Hindlimb muscle (tissue), 1 donor: ENCODE results near the gene KCNN3. TPM values are rescaled to one million over a fixed set of nuclear protein-coding genes. Genes with fewer than 3 reads are reported as not detected.
"Not testable (repeated sequence)": the region's sequence is repeated elsewhere in the genome, so short reads cannot be mapped to it uniquely, and the experiment has no call there.

Experiments
- DNase-seq: peaks from one replicate; pipeline ENCODE4 v3.0.0-alpha.2; 2013
- polyA plus RNA-seq: library from polyadenylated mRNA; unstranded; fragments of 120-200 nt; gene quantifications from one replicate; pipeline ENCODE4 v1.2.1, GENCODE V29; 2013; ENCODE audit not compliant: insufficient read length

Gene KCNN3
- polyA plus RNA-seq, 1 donor, result 11.8 TPM

DNA sequence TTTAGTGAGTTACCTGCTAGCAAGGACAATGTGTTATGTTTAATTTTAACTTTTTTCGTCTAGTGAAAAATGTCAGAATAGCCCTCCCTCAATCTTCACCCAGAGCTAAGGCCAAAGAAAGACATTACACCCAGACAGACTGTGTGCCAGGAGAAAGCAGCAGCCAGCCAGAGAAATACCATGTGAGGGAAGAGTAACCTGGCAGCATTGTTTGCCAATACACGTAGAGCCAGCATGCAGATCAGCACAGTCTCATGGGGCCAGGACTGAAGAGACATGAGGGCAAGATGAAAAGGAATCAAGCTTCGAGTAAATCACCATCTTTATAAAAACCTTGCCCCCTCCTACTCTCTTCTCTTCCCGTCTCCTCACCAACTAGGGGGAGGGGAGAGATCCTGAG, 173.6 kb downstream of the KCNN3 start:
- no peak for DNase-seq

DNA sequence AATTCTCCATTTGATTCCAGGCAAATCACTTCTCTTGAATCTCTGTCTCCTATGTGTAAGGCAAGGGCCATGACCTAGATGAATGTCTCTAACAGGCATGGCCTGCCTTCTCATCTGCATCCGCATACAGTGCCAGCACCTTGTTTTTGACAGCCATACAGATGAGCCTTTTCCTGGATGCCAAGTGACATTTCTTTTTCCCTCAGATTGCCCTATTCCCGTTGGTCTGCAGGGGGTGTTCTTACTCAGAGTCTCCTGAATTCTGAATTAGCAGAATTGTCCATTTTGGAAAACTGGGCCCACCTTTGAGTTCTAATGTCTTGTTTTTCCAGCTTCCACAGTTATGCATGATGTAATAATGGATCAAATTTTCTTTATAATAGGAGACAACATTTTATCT, 174.1 kb downstream of the KCNN3 start:
- no peak for DNase-seq

DNA sequence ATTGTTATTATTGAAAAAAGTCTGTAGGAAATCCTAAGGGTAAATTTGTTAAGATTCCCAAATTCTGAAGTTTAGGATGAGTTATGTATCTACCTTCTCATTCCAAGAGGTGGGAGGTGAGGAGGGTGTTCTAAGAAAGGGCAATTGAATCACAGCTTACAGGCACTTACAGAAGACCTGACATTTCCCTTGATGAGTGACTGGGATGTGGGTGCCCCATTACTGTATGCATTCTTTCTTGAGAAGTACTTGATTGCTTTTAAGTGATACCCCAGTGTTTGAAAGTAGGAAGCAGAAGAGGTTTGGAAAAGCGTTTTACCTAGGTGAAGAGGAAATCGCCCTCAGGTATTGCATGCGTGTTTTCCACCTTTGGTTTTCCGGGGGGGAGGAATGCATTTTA, 175.1 kb downstream of the KCNN3 start:
- no peak for DNase-seq

DNA sequence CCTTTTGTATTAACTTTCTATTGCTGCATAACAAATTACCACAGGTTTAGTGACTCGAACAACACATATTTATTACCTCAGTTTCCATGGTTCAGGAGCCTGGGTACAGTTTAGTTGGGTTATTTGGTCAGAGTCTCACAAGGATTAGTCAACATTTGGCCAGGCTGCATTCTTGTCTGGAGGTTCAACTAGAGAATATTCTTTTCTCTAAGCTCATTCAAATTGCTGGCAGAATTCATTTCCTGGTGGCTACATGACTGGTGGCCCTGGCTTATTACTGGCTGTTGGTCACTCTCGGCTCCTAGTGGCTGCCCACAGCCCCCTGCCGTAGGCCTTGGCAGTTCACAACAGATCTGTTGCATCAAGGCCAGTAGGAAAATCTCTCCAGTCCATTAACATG, 181.0 kb downstream of the KCNN3 start:
- no peak for DNase-seq

DNA sequence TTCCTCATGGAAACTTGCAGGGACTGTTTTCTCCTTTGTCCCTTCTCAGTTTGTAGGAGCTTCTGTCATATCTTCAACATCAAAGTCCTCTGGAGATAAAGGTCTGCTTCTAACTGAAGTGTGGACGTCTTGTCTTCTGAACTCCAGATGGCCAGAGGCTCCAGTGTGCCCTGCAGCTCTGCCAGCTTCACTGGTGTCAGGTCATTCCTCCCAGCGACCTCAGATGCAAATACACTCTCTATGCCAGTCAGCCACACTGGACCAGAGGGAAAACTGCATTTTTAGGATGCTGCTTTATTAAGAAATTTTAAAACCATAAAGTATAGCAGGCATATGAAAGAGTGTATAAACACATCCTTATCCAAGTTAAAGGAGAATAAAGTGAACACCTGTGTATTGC, 183.6 kb downstream of the KCNN3 start:
- DNase-seq, result no peak

DNA sequence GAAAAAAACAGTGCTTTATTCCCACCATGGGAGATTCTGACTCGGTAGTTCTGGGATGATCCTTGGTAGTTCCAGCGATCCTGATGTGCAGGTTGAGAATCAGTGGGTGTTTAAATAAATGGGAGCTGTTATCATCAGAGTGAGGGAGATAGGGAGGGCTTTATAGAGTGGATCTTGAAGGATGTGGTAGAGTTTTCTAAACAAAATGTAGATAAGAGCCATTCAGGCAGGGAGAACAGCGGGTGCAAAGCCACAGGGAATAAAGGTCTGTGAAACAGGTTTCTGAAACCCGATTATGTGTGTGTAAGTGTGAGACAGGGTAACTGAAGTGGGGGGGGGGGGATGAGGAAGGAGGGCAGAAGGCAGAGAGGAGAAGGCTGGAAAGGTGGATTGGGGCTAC, 186.3 kb downstream of the KCNN3 start:
- no peak for DNase-seq

DNA sequence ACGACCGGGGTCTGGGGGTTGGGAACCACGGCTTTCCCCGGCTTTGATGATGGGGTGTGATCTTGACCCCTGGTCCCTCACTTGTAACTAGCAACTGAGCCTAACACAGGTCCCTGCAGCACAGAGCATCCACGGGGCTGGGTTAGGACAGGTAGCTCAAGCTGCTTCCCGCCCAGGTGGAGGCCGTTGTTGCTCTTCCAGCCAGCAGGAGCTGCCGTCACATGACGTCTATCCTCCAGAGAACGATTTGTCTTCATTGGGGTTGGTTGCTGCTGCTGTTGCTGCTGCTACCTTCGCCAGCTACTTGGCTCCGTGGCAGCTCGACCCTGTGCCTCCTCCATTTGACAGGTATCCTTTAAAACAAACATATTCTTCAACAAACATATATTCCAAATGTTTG, 187.8 kb downstream of the KCNN3 start:
- no peak for DNase-seq

DNA sequence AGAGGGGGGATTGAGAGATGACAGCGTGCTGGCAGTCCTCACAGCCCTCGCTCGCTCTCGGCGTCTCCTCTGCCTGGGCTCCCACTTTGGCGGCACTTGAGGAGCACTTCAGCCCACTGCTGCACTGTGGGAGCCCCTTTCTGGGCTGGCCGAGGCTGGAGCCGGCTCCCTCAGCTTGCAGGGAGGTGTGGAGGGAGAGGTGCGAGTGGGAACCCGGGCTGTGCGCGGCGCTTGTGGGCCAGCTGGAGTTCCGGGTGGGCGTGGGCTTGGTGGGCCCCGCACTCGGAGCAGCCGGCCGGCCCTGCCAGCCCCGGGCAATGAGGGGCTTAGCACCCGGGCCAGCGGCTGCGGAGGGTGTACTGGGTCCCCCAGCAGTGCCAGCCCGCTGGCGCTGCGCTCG, 192.2 kb downstream of the KCNN3 start:
- DNase-seq, result not testable (repeated sequence)

DNA sequence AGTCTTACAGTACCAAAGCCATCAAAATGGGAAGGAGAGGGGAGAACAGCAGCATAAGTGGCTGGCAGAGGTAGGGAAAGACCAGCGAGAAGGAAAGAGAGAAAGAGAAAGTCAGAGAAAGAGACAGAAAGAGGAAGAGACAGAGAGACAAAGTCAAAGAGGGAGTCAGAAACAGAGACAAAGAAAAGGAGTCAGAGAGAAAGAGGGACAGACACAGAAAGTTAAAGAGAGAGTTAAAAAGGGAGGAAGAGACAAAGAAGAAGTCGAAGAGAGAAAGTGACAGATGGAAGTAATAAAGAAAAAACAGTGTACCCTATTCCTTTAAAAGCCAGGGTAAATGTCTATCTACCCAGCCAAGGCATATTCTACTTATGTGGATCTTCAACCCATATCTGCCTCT, 193.2 kb downstream of the KCNN3 start:
- DNase-seq, result not testable (repeated sequence)

DNA sequence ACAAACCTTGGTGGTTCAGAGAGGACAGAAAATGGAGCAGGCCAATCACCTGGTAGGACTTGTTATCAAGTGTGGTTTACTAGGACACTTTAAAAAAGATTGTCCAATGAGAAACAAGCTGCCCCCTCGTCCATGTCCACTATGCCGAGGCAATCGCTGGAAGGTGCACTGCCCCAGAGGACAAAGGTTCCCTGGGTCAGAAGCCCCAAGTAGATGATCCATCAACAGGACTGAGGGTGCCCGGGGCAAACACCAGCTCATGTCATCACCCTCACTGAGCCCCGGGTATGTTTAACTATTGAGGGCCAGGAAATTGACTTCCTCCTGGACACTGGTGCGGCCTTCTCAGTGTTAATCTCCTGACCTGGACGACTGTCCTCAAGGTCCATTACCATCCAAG, 195.6 kb downstream of the KCNN3 start:
- DNase-seq, result not testable (repeated sequence)

DNA sequence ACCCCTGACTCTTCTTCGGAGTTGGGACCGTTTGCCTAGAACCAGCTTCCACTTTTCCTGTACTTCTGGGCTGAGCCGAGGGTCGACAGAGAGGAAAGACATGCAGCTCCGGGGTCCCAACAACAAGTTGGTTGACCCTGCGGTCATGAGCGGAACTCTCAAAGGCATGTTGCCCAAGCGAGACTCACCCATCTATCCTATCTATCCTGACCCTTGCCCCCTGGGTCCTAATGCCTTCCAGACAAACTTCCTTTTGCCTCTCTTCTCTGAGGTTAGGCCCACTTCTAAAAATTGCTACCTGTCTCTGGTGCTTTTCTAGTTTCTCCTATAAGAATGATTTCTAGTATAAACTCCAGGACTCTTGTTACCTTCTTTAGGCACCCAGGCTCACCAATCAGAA, 197.8 kb downstream of the KCNN3 start:
- DNase-seq, result not testable (repeated sequence)

DNA sequence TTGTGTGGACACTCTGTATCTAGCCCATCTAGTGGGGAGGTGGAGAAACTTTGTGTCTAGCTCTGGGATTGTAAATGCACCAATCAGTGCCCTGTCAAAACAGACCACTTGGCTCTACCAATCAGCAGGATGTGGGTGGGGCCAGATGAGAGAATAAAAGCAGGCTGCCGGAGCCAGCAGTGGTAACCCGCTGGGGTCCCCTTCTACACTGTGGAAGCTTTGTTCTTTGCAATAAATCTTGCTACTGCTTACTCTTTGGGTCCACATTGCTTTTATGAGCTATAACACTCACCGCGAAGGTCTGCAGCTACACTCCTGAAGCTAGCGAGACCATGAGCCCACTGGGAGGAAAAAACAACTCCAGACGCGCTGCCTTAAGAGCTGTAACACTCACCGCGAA, 198.7 kb downstream of the KCNN3 start:
- not testable (repeated sequence) for DNase-seq

DNA sequence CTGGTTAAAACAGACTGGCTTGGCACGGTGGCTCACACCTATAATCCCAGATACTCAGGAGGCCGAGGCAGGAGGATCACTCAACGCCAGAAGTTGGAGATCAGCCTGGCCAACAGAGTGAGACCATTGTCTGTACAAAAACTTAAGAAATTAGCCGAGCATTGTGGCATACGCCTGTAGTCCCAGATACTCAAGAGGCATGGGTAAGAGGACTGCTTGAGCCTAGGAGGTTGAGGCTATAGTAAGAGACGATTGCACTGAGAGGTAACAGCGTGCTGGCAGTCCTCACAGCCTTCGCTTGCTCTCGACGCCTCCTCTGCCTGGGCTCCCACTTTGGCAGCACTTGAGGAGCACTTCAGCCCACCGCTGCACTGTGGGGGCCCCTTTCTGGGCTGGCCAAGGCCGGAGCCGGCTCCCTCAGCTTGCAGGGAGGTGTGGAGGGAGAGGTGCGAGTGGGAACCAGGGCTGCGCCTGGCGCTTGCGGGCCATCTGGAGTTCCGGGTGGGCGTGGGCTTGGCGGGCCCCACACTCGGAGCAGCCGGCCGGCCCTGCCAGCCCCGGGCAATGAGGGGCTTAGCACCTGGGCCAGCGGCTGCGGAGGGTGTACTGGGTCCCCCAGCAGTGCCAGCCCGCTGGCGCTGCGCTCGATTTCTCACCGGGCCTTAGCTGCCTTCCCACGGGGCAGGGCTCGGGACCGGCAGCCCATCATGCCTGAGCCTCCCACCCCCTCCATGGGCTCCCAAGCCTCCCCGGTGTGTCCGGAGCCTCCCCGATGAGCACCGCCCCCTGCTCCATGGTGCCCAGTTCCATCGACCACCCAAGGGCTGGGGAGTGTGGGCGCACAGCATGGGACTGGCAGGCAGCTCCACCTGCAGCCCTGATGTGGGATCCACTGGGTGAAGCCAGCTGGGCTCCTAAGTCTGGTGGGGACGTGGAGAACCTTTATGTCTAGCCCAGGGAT, 199.5 kb downstream of the KCNN3 start:
- not testable (repeated sequence) for DNase-seq

DNA sequence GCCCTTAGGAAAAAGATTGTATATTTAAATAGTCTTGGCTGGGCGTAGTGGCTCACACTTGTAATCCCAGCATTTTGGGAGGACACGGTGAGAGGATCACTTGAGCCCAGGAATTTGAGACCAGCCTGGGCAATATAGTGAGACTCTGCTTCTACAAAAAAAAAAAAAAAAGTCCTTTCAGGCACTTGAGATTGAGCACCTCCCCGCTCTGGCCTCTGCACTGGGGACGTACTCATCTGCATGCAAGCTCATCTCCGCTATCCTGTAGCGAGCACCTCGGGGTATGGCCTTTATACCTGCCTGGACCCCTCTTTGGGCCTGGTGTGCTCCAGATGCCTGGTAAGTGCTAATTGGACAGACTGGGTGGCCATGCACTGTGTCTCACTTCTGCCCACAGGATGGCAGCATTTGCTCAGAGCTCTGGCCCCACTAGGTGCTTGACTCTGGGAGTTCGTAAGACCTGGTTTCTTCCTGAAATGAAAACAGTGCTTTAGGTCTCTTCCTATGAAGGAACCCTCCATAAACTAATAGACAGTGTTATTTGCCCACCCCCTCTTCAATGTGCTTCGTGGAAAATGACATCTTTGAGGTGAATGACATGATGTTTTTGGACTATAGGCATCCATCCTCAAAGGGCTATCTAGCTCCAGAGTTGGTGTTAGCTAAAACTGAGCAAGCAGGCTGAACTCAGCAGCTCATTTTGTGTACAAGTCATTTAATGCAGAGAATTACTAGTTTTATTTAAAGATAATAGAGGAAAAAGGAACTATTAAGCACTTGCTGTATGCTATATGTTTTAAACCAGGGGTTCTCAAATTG, 200.4 kb downstream of the KCNN3 start:
- peak; percentile 53 for DNase-seq

DNA sequence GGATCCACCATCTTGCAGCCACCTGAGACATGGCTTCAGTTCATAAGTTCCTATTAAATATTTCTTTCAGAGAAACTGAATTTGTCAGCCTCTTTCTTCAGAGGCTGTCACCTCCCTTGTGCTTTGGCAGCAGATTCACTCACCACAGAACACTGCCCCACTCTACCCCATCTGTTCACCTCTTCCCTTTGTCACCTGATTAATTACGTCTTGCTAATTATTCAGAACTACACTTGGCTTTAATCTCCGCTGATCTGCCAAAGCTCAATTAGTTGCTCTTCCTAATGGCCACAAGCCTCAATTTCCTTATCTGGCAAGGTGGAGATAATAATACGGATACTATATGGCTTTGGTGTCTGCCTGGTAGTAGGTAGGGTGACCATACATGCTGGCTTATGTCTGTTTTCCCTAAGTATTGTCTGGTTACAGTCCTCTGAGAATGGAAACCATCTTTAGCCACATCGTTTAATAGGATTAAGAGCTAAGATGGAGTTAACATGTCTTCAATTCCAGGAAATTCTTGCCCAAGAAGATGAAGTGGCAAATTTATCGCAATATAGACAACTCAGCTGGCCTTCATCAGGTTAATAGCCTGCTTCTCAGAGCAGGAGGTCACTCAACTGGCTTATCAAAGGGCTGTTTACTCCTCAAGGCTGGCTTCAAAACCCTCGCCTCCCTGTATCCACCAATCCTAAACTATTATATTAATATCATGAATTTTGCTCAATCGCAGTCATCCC, 203.9 kb downstream of the KCNN3 start:
- no peak for DNase-seq

DNA sequence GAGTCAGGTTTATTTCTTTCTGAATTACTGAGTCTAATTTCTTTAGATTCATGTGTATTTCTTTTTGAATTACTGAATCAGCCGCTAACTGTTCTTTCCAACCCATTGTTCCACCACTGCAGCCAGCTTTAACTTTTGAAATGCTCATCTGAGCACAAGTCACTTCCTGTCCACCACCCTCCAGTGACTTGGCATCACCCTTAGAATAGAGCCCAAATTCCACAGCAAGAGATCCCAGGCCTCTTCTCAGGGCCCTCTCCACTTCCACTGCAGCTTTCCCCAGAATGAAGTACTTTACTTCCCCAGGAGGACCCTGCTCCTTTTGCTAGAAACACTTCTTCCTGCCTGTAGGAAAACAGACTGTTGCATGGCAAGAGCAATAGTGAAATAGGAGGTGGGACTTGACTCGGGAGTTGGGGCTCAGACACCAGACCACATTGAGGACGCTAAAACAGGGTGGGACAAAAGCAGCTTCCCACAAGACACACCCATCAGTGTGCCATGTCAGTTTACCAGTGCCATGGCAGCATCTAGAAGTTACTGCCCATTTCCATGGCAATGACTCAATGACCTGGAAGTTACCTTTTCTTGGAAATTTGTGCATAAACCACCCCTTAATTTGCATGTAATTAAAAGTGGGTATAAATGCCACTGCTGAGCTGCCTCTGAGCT, 205.6 kb downstream of the KCNN3 start:
- DNase-seq, result no peak

DNA sequence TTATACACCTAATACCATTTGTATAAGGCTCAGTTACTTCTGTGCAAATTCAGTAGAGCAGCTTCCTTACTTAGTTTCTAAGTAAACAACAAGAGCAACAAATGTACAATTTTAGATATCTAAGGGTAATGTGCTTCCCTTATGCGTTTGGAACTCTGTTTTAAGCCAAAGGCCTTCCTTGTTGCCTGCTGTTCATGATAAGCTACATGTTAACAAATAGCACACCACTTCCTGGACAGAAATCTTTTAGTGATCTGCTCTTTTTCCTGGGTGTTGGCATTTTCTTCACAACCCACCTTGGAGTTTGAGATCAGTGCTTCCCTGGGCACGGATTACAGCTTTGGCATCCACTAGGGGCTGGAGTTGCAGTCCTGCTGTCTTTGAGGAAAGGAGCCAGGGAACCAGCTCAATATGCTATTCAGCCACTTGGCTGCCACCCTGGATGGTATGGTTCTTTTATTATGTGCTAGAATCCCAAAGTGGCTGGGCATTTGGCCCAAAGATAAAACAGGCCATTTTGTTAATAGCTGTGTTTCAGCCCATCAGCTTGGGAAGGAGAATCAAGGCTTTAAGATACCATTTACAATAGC, 206.5 kb downstream of the KCNN3 start:
- no peak for DNase-seq

DNA sequence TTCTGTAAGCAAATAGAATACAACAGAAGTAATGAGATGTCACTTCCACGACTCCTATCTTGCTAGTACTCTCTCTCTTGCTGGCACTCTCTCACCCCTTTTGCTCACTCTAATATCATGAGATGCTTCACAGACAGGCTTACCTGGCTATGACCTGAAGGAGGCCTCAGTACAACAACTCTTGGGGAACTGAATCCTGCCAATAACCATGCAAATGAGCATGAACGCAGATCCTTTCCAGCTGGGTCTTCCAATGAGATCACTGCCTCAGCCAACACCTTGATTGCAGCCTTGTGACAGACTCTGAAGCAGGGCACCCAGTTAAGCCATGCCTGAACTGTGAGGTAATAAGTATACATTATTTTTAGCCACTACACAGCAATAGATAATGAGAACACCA, 209.0 kb downstream of the KCNN3 start:
- DNase-seq, result no peak

DNA sequence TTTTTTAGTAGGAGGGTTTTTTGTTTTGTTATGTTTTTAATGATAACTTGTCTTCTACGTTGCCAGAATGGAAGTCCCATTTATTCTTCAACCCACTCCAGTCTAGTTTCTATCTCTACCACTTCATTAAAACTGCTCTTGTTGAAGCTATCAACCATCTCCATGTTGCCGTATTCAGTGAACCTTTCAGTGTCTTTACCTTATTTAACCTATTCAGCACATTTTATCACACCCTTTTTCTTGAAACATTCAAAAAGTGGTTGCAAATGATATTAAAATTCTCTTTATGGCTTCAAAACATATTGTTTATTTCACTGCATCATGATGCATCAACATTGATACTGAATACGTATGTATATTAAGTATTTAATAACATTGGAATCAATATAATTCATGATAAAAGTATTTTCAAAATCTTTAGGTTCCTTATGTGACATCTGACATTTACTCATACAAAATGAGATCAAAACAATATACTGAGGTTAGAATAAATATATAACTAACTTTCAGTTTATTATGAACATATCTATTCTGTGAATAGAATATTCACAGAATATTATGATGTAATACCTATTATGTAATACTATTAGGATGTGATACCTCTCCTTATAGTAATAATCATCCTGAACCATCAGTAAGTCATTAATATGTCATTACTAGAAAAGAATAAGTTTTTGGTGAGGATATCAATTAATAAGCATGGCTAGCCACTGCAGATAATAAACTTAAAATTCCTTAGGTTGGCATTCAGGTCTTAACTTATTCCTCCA, 210.1 kb downstream of the KCNN3 start:
- DNase-seq, result no peak

DNA sequence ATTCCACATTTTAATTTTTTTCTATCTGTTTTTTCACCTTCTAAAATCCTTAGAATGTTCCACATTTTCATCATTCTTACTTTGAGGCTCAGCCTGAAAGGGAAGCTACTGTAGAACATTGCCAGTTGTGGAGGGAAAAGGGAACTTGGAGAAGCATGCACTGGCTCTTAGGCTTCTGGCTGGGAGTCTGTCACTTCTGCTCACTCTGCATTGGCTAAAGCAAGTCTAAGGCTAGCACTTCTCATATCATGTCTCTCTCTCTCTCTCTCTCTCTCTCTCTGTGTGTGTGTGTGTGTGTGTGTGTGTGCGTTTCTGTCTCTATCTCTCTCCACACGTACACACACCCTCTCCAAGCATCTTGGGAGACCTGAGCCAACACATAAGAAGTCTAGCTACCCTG, 212.5 kb downstream of the KCNN3 start:
- no peak for DNase-seq

DNA sequence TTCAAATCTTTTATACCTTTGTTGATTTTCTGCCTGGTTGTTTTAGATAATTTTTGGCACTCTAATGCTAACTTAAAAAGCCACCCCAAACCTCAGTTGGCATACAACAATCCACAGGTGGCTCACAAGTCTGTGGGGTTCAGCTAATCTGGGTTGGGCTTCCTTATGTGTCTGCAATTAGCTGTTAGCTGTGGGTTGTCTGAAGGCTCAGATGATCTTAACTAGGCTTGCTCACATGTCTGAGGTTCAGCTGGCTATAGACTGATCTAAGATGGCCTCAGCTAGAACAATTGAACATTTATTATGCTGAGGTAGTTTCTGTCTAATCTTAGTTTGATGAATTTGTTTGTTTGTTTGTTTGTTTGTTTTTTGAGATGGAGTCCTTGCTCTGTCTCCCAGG, 217.2 kb downstream of the KCNN3 start:
- DNase-seq, result no peak
